CD8-positive, alpha-beta memory T cell (primary cell): Measurements from ENCODE around the gene TMEM87B. TPM values are rescaled to one million over a fixed set of nuclear protein-coding genes. Genes with fewer than 3 reads are reported as not detected.

ENCODE experiments used
- CTCF ChIA-PET: fragments of 350-600 bp; sonication (Branson Sonifier 250); formaldehyde crosslinking; loops from one replicate; lab custom pipeline; 2021; ENCODE audit warnings: antibody characterized with exemption; lab: Charles Lee
- POLR2A ChIA-PET: fragments of 350-600 bp; sonication (Branson Sonifier 250); formaldehyde crosslinking; loops from one replicate; lab custom pipeline; 2021; ENCODE audit warnings: antibody characterized with exemption; lab: Charles Lee
- DNase-seq, 5 donors: peaks; one replicate each; pipeline versions ENCODE4 v3.0.0 to v3.0.0-alpha.2; 2020 to 2022; ENCODE audit warnings: mixed read lengths in 1 of 5
- H3K27ac ChIP-seq: one replicate; pipeline ENCODE4 v1.7.0; 2013; ENCODE audit warnings: low read depth, mild to moderate bottlenecking, low read length, moderate library complexity
- H3K27me3 ChIP-seq: 2 replicates; pipeline ENCODE4 v1.7.0; 2013; ENCODE audit warnings: low read length, mild to moderate bottlenecking; ENCODE audit not compliant: insufficient read depth, poor library complexity, severe bottlenecking
- H3K36me3 ChIP-seq: 2 replicates; pipeline ENCODE4 v1.7.0; 2013; ENCODE audit warnings: mild to moderate bottlenecking, low read length, moderate library complexity; ENCODE audit not compliant: insufficient read depth
- H3K4me1 ChIP-seq: 2 replicates; pipeline ENCODE4 v1.7.0; 2013; ENCODE audit warnings: mild to moderate bottlenecking, low read length, moderate library complexity; ENCODE audit not compliant: insufficient read depth
- H3K4me3 ChIP-seq: 2 replicates; pipeline ENCODE4 v1.7.0; 2013; ENCODE audit warnings: mild to moderate bottlenecking, low read length
- H3K9me3 ChIP-seq: 2 replicates; pipeline ENCODE4 v1.7.0; 2013; ENCODE audit warnings: mild to moderate bottlenecking, low read length
- H3K27ac Mint-ChIP-seq, 8 donors: one replicate each; pipeline ENCODE4 v1.8.0; 2020 to 2021; ENCODE audit warnings: mixed read lengths in 8 of 8, mild to moderate bottlenecking in 6 of 8, inconsistent platforms in 3 of 8, moderate library complexity in 3 of 8
- H3K27me3 Mint-ChIP-seq, 2 donors: one replicate each; pipeline ENCODE4 v1.8.0; 2020 to 2021; ENCODE audit warnings: mixed read lengths in 2 of 2, mild to moderate bottlenecking in 1 of 2, moderate library complexity in 1 of 2
- H3K36me3 Mint-ChIP-seq, 3 donors: one replicate each; pipeline ENCODE4 v1.8.0; 2020 to 2021; ENCODE audit warnings: mixed read lengths in 3 of 3, inconsistent platforms in 1 of 3, mild to moderate bottlenecking in 1 of 3
- H3K4me1 Mint-ChIP-seq, 3 donors: one replicate each; pipeline ENCODE4 v1.8.0; 2020 to 2021; ENCODE audit warnings: mixed read lengths in 3 of 3, inconsistent platforms in 1 of 3, mild to moderate bottlenecking in 1 of 3
- H3K4me3 Mint-ChIP-seq, 7 donors: one replicate each; pipeline ENCODE4 v1.8.0; 2020 to 2021; ENCODE audit warnings: mixed read lengths in 7 of 7, mild to moderate bottlenecking in 6 of 7, moderate library complexity in 4 of 7, inconsistent platforms in 2 of 7
- H3K9me3 Mint-ChIP-seq, 5 donors: one replicate each; pipeline ENCODE4 v1.8.0; 2020 to 2022; ENCODE audit warnings: mixed read lengths in 5 of 5, mild to moderate bottlenecking in 3 of 5, moderate library complexity in 2 of 5, inconsistent platforms in 1 of 5
- polyA plus RNA-seq: library from polyadenylated mRNA; unstranded; fragments of 300-500 nt; fragmentation: Illumina TruSeq; gene quantifications from one replicate; pipeline ENCODE4 v1.2.3, GENCODE V29; 2021
- total RNA-seq, 2 experiments: library from RNA; stranded (reverse); gene quantifications; one replicate each; pipeline ENCODE4 v1.2.3, GENCODE V29; 2021

Gene TMEM87B
- total and polyA plus RNA-seq, 3 experiments from 2014 or later, result 12.9 to 17.3 (median 16.8) TPM

- no peaks in the 10 kb centered on the region for H3K36me3 ChIP-seq
- no peaks in the 10 kb centered on the region for H3K9me3 Mint-ChIP-seq
- H3K27me3 Mint-ChIP-seq, result peaks cover 3 to 8% of the 10 kb centered on the region in 2 donors
- no peaks in the 10 kb centered on the region for H3K27me3 ChIP-seq
- no peaks in the 10 kb centered on the region for H3K4me1 Mint-ChIP-seq
- no peak for DNase-seq
- no peak overlapping the region for H3K4me3 ChIP-seq
- peak overlapping the region in 1 of 7 donors; percentile 23 for H3K4me3 Mint-ChIP-seq
- H3K27ac Mint-ChIP-seq, result no peak overlapping the region
- no peaks in the 10 kb centered on the region for H3K9me3 ChIP-seq
- no peaks in the 10 kb centered on the region for H3K36me3 Mint-ChIP-seq
- ChIA-PET CTCF (no interaction called here), POLR2A (no interaction called here)
- H3K27ac ChIP-seq, result no peak overlapping the region
- H3K4me1 ChIP-seq, result no peaks in the 10 kb centered on the region
Measured at GRCh38 chr2:112026509-112026908, 28.6 kb upstream of the TMEM87B start.

- no peak for DNase-seq
- POLR2A ChIA-PET, result no interaction called here
Measured at GRCh38 chr2:112027767-112028166, 27.3 kb upstream of the TMEM87B start.

GRCh38 chr2:112029164-112029563 is 25.9 kb upstream of the TMEM87B start:
- Histone ChIP-seq H3K4me1 (no peaks in the 10 kb centered on the region), H3K27ac (no peak overlapping the region), H3K9me3 (no peaks in the 10 kb centered on the region), H3K4me3 (no peak overlapping the region), H3K27me3 (no peaks in the 10 kb centered on the region), H3K36me3 (no peaks in the 10 kb centered on the region)
- Mint-ChIP-seq H3K4me3 (no peak overlapping the region), H3K27me3 (peaks cover 0 to 7% of the 10 kb centered on the region in 2 donors), H3K36me3 (no peaks in the 10 kb centered on the region), H3K27ac (no peak overlapping the region), H3K4me1 (peaks cover 0 to 2% (median 0%) of the 10 kb centered on the region in 3 donors), H3K9me3 (no peaks in the 10 kb centered on the region)
- CTCF ChIA-PET, result no interaction called here
- DNase-seq, result no peak
- POLR2A ChIA-PET, result interaction anchor here (0.6 kb wide), 1 partner anchor 27 kb away, joined by 3 read pairs; no protein-coding TSS in a partner anchor

More at GRCh38 chr2:112027767-112028166, 27.3 kb upstream of the TMEM87B start:
- Mint-ChIP-seq H3K27ac (no peak overlapping the region), H3K36me3 (no peaks in the 10 kb centered on the region), H3K4me3 (no peak overlapping the region), H3K9me3 (no peaks in the 10 kb centered on the region), H3K27me3 (peaks cover 2 to 5% of the 10 kb centered on the region in 2 donors), H3K4me1 (peaks cover 0 to 2% (median 0%) of the 10 kb centered on the region in 3 donors)
- H3K9me3 ChIP-seq, result no peaks in the 10 kb centered on the region
- no peaks in the 10 kb centered on the region for H3K27me3 ChIP-seq
- H3K4me3 ChIP-seq, result no peak overlapping the region
- H3K4me1 ChIP-seq, result no peaks in the 10 kb centered on the region
- no peak overlapping the region for H3K27ac ChIP-seq
- no peaks in the 10 kb centered on the region for H3K36me3 ChIP-seq
- CTCF ChIA-PET, result no interaction called here

GRCh38 chr2:112031473-112032223 is 23.4 kb upstream of the TMEM87B start:
- peak overlapping the region in 2 of 8 donors; percentile 23 to 65 for H3K27ac Mint-ChIP-seq
- H3K4me3 ChIP-seq, result no peak overlapping the region
- no peaks in the 10 kb centered on the region for H3K27me3 ChIP-seq
- no peaks in the 10 kb centered on the region for H3K9me3 ChIP-seq
- H3K36me3 Mint-ChIP-seq, result peaks cover 0 to 7% (median 0%) of the 10 kb centered on the region in 3 donors
- no peaks in the 10 kb centered on the region for H3K36me3 ChIP-seq
- POLR2A ChIA-PET, result no interaction called here
- no peaks in the 10 kb centered on the region for H3K4me1 ChIP-seq
- no peak for DNase-seq
- H3K4me3 Mint-ChIP-seq, result no peak overlapping the region
- H3K27ac ChIP-seq, result no peak overlapping the region
- CTCF ChIA-PET, result no interaction called here
- peaks cover 0 to 7% of the 10 kb centered on the region in 2 donors for H3K27me3 Mint-ChIP-seq
- H3K9me3 Mint-ChIP-seq, result peaks cover 0 to 12% (median 7%) of the 10 kb centered on the region in 5 donors
- H3K4me1 Mint-ChIP-seq, result peaks cover 0 to 2% (median 0%) of the 10 kb centered on the region in 3 donors

- Mint-ChIP-seq H3K27ac (peak overlapping the region in 1 of 8 donors; percentile 61), H3K36me3 (peaks cover 0 to 9% (median 0%) of the 10 kb centered on the region in 3 donors), H3K4me3 (no peak overlapping the region), H3K9me3 (peaks cover 0 to 13% (median 8%) of the 10 kb centered on the region in 5 donors), H3K27me3 (peaks cover 0 to 7% of the 10 kb centered on the region in 2 donors), H3K4me1 (peaks cover 0 to 2% (median 0%) of the 10 kb centered on the region in 3 donors)
- H3K9me3 ChIP-seq, result no peaks in the 10 kb centered on the region
- ChIA-PET POLR2A (no interaction called here), CTCF (no interaction called here)
- no peak overlapping the region for H3K4me3 ChIP-seq
- H3K27me3 ChIP-seq, result no peaks in the 10 kb centered on the region
- no peak overlapping the region for H3K27ac ChIP-seq
- H3K36me3 ChIP-seq, result no peaks in the 10 kb centered on the region
- DNase-seq, result no peak
- no peaks in the 10 kb centered on the region for H3K4me1 ChIP-seq
Measured at GRCh38 chr2:112032224-112032586, 22.9 kb upstream of the TMEM87B start.

- Histone ChIP-seq H3K9me3 (no peaks in the 10 kb centered on the region), H3K4me1 (no peaks in the 10 kb centered on the region), H3K36me3 (no peaks in the 10 kb centered on the region), H3K27me3 (no peaks in the 10 kb centered on the region), H3K4me3 (no peak overlapping the region), H3K27ac (no peak overlapping the region)
- H3K27ac Mint-ChIP-seq, result peak overlapping the region in 1 of 8 donors; percentile 84
- ChIA-PET POLR2A (no interaction called here), CTCF (no interaction called here)
- H3K9me3 Mint-ChIP-seq, result peaks cover 0 to 17% (median 10%) of the 10 kb centered on the region in 5 donors
- H3K27me3 Mint-ChIP-seq, result peaks cover 0 to 7% of the 10 kb centered on the region in 2 donors
- H3K36me3 Mint-ChIP-seq, result peaks cover 0 to 16% (median 2%) of the 10 kb centered on the region in 3 donors
- no peak for DNase-seq
- H3K4me1 Mint-ChIP-seq, result peaks cover 0 to 2% (median 0%) of the 10 kb centered on the region in 3 donors
- no peak overlapping the region for H3K4me3 Mint-ChIP-seq
Measured at GRCh38 chr2:112032689-112033465, 22.2 kb upstream of the TMEM87B start.

- no peaks in the 10 kb centered on the region for H3K9me3 ChIP-seq
- no peak overlapping the region for H3K27ac Mint-ChIP-seq
- CTCF ChIA-PET, result no interaction called here
- peaks cover 0 to 2% (median 0%) of the 10 kb centered on the region in 3 donors for H3K4me1 Mint-ChIP-seq
- no peaks in the 10 kb centered on the region for H3K27me3 ChIP-seq
- no peak overlapping the region for H3K27ac ChIP-seq
- H3K36me3 Mint-ChIP-seq, result peaks cover 0 to 16% (median 2%) of the 10 kb centered on the region in 3 donors
- no peak for DNase-seq
- POLR2A ChIA-PET, result no interaction called here
- no peak overlapping the region for H3K4me3 ChIP-seq
- H3K4me3 Mint-ChIP-seq, result no peak overlapping the region
- H3K4me1 ChIP-seq, result no peaks in the 10 kb centered on the region
- H3K27me3 Mint-ChIP-seq, result peaks cover 3 to 7% of the 10 kb centered on the region in 2 donors
- H3K9me3 Mint-ChIP-seq, result peaks cover 0 to 21% (median 10%) of the 10 kb centered on the region in 5 donors
- H3K36me3 ChIP-seq, result no peaks in the 10 kb centered on the region
Measured at GRCh38 chr2:112033600-112033999, 21.5 kb upstream of the TMEM87B start.

- CTCF ChIA-PET, result no interaction called here
- no peaks in the 10 kb centered on the region for H3K27me3 ChIP-seq
- H3K9me3 Mint-ChIP-seq, result peaks cover 2 to 25% (median 10%) of the 10 kb centered on the region in 5 donors
- H3K4me3 ChIP-seq, result no peak overlapping the region
- no peaks in the 10 kb centered on the region for H3K4me1 ChIP-seq
- POLR2A ChIA-PET, result interaction anchor here (0.7 kb wide), 1 partner anchor 95 kb away, joined by 6 read pairs; no protein-coding TSS in a partner anchor
- H3K36me3 ChIP-seq, result no peaks in the 10 kb centered on the region
- no peaks in the 10 kb centered on the region for H3K9me3 ChIP-seq
- peaks cover 3% of the 10 kb centered on the region in 2 donors for H3K27me3 Mint-ChIP-seq
- H3K27ac ChIP-seq, result no peak overlapping the region
- peaks cover 0 to 2% (median 0%) of the 10 kb centered on the region in 3 donors for H3K4me1 Mint-ChIP-seq
- H3K4me3 Mint-ChIP-seq, result no peak overlapping the region
- no peak overlapping the region for H3K27ac Mint-ChIP-seq
- DNase-seq, result no peak
- H3K36me3 Mint-ChIP-seq, result peaks cover 0 to 16% (median 2%) of the 10 kb centered on the region in 3 donors
Measured at GRCh38 chr2:112034924-112035323, 20.1 kb upstream of the TMEM87B start.
